Activated T-cell treated with anti-CD3 and anti-CD28 coated beads for 48 hours (primary cell): ENCODE measurements around the gene TBL1X.
"Not testable (repeated sequence)": the region's sequence is repeated elsewhere in the genome, so short reads cannot be mapped to it uniquely, and the experiment has no call there.

ENCODE experiments used
- DNase-seq: peaks from one replicate; pipeline ENCODE4 v3.0.0-alpha.2; 2020; ENCODE audit warnings: low read depth

TBL1X gene

GRCh38 chrX:9464435-9465371 lies at the start of gene TBL1X:
TBL1X (plus strand) TSS chrX:9465058; CDS start chrX:9653587, 188,529 bp downstream.
- DNase-seq = peak; percentile 49

DNA sequence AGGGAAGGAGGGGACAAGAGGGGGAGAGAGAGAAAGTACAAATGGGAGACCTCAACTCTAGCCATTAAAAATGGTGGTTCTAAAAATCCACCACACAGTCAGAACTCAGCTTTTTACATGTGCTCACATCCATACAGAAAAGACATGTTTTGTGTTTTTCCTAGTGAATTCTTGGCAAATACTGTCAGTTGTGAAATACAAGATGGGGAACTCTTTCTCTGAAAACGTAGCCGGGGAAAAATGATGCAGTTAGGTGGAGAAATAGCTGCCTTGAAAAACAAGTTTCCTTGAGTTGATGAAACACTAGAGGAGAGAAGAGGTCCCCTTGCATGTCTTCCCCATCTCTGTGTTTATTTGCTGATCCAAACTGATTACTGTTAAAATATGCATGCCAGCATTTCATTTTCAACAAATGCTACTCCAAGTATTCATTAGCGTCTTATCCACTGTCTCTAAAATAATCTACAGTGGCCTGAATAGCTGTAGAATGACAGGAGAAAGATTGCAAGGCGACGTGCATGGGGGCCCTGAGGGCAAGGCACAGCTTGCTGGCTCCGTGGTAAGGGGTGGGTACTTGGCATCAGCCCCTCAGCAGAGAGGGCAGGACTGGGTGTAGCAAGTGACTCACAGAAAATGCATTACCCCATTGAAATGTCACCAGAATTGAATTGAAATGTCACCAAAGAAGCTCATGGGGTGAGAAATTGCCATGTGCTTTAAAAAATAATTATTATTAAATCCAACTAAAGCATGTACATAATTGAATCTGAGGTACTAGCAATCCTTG lies 48.1 kb upstream of the TBL1X start:
- DNase-seq = no peak

DNA sequence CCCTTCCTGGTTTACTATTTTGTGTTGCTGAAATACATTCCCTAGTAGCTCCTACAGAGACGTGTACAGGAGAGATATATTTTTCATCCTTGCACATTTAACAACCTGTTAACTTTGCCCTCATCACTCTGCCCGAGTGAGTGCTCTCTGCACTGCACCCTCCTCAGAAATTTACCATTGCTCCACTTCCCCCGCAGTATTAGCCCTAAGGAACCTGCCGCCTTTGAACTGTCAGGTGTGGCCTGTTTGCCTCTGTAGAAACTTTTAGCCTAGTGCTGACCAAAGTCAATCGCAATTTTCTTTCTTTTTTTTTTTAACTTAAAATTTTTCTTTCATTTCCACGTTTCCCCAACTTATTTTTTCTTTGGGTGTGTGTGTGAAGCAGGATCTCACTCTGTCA lies 46.6 kb upstream of the TBL1X start:
- no peak for DNase-seq

DNA sequence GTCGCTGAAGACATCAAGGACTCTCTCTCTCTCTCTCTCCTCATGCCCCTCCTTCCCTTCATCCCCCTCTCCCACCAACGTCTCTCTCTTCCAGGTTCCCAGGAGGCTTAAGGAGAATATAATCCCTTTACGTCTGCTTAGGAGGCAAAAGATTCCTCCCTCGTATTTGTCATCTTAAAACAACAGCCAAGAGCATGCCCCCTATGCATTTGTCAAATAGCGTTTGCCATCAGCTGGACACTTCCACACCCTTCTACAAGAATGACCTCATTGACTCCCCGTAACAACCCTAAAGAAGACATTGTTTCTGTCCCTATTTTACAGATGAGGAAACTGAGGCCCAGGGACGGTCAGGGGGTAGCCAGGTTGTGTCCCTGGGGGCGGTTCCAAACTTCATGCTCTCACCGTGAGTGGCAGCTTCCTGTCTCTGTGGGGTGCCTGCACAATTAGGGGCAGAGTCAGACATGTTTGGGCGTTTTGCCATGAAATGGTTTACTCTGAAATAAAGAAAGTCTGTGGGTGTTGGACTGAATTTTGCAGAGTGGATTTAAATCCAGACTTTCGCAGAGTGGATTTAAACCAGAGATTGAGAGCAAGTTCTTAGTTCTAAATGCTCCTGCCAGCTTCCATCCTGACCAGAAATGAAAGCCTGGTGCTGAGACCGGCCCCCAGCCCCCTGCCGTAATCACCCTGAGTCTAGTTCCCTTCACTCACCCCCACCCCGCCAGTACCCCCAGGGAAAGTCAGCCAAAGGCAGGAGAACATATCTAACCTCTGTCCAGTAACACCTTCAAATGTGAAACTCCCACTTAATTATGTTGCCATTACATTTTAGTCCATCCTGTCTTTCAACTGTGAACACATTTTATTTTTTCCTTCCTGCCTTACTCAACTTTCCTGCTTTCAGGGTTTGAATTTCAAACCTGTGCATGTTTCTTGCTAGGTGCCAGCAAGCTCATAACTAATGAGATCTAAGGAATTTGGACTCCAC lies 44.3 kb upstream of the TBL1X start:
- DNase-seq = no peak

- no peak for DNase-seq
These were observed 35.1 kb upstream of the TBL1X start for GRCh38 chrX:9429767-9430166.

- DNase-seq = no peak
These were observed 34.4 kb upstream of the TBL1X start for GRCh38 chrX:9430346-9430921.

- no peak for DNase-seq
These were observed 33.6 kb upstream of the TBL1X start for GRCh38 chrX:9431281-9431680.

DNA sequence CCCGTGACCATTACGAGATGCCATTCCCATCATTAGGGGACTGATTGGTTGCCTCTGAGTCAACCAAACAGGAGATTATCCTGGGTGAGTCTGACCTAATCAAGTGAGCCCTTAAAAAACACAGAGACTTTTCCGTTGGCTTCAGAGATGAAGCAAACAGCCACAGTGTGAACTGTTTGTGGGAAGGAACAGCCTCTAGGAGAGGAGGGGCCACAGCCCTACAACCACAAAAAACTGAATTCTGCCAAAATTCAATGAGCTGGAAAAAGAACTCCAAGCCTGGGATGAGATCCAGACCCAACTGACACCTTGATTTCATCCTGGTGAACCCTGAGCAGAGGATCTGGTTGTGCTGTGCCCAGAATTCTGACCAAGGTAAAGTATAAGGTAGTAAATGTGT lies 31.3 kb upstream of the TBL1X start:
- no peak for DNase-seq

- no peak for DNase-seq
These were observed 30.8 kb upstream of the TBL1X start for GRCh38 chrX:9434051-9434550.

GRCh38 chrX:9435086-9435485 lies 29.8 kb upstream of the TBL1X start:
- DNase-seq = not testable (repeated sequence)

GRCh38 chrX:9436812-9437211 lies 28.0 kb upstream of the TBL1X start:
- DNase-seq = no peak

DNA sequence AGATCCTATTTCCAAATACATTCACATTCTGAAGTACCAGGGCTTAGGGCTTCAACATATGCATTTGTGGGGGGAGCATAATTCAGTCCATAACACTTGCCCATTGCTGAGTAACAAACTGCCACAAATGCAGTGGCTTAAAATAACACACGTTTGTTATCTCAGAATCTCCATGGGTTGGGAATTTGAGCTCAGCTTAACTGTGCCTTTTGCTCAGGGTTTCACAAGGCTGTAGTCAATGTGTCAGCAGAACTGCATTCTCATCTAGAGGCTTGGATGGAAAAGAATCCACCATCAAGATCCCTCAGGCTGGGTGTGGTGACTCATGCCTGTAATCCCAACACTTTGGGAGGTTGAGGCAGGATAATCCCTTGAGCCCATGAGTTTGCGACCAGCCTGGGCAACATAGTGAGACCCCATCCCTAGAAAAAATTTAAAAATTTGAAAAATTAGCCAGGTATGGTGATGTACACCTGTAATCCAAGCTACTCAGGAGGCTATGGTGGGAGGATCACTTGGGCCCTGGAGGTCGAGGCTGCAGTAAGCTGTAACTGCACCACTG lies 25.8 kb upstream of the TBL1X start:
- DNase-seq = no peak

- DNase-seq = no peak
These were observed 24.6 kb upstream of the TBL1X start for GRCh38 chrX:9440116-9440844.

- DNase-seq = no peak
These were observed 22.8 kb upstream of the TBL1X start for GRCh38 chrX:9442056-9442455.

DNA sequence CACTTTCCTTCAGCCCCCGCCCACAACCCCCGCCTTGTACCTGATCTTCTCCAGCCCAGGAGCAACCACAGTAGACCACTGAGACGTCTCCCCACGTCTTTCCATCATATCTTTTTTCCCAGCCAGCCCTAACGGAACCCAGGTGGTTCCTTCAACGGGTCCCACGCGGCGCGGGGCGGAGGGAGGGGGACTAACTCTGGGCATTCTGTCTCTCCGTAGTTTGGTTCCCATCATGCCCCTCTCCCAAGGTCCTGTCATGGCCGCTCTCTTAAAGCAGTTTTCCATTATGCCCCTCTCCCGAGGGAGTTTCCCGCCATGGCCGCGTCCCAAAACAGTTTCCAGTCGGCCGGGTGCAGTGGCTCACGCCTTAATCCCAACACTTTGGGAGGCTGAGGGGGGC lies 21.5 kb upstream of the TBL1X start:
- no peak for DNase-seq

- no peak for DNase-seq
These were observed 17.0 kb upstream of the TBL1X start for GRCh38 chrX:9447906-9448305.

DNA sequence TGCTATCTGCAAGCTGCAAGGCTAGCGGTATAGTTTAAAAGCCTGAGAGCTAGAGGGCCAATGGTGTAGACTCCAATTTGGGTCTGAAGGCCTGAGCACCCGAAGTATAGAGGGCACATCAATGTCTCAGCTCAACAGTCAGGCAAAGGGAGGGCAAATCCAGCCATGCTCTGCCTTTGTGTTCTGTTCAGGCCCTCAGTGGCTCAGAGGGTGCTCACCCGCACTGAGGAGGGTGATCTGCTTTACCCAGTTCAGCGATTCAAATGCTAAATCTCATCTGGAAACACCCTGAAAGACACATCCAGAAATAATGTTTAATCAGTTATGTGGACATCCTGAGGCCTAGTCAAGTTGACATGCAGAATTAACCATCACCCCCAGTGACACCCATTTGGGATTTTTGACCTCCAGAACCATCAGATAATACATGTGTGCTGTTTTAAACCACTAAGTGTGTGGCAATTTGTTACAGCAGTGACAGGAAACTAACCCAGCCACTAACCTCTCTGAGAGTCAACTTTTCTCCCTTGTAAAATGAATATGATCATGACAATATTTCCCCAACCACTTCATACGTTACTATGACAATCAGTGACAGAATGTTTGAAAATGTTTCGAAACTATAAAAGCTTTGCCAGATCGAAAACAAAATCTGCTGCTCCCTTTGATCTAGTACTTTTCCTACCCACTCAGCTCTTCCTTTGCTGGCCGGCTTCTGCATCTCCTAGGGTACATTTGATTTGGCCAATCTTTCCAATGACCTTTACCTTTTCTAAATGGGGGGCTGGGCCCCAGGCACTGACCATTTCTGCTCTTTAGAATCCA lies 8.4 kb upstream of the TBL1X start:
- DNase-seq = no peak

DNA sequence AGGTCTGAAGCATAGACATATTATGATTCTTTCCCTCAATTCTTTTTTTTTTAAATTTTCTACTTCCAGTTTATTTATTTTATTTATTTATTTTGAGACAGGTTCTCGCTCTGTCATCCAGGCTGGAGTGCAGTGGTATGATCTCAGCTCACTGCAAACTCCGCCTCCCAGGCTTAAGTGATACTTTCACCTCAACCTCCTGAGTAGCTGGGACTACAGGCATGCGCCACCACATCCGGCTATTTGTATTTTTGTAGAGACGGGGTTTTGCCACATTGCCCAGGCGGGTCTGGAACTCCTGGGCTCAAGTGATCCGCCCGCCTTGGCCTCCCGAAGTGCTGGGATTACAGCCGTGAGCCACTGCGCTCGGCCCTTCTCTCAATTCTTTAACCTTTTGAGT lies 6.8 kb upstream of the TBL1X start:
- not testable (repeated sequence) for DNase-seq

GRCh38 chrX:9458516-9459078 lies 6.3 kb upstream of the TBL1X start:
- DNase-seq = no peak
